Superior temporal gyrus (tissue), 1 donor: Measurements from ENCODE around the gene WDR27.
"Not testable (repeated sequence)": the region's sequence is repeated elsewhere in the genome, so short reads cannot be mapped to it uniquely, and the experiment has no call there.

Experiments
- DNase-seq: peaks from one replicate; pipeline ENCODE4 v3.0.0-alpha.2; 2016; ENCODE audit errors: extremely low spot score

WDR27 gene

GRCh38 chr6:169441292-169441691 is 260.5 kb downstream of the WDR27 start:
- no peak for DNase-seq

- DNase-seq, result no peak
Measured at GRCh38 chr6:169439710-169440109, 262.1 kb downstream of the WDR27 start.

GRCh38 chr6:169434554-169434953 is 267.3 kb downstream of the WDR27 start:
- DNase-seq, result not testable (repeated sequence)

- DNase-seq, result no peak
Measured at GRCh38 chr6:169429001-169429400, 272.8 kb downstream of the WDR27 start.

- DNase-seq, result no peak
Measured at GRCh38 chr6:169428532-169428931, 273.3 kb downstream of the WDR27 start.

GRCh38 chr6:169427856-169428255 is 274.0 kb downstream of the WDR27 start:
- DNase-seq, result no peak

- no peak for DNase-seq
Measured at GRCh38 chr6:169426611-169427010, 275.2 kb downstream of the WDR27 start.

- DNase-seq, result no peak
Measured at GRCh38 chr6:169425628-169426370, 276.0 kb downstream of the WDR27 start.

- no peak for DNase-seq
Measured at GRCh38 chr6:169424821-169425240, 277.0 kb downstream of the WDR27 start.

- no peak for DNase-seq
Measured at GRCh38 chr6:169424149-169424804, 277.6 kb downstream of the WDR27 start.

GRCh38 chr6:169421586-169422264 is 280.1 kb downstream of the WDR27 start:
- DNase-seq, result no peak

GRCh38 chr6:169420912-169421543 is 280.8 kb downstream of the WDR27 start:
- DNase-seq, result no peak

- DNase-seq, result no peak
Measured at GRCh38 chr6:169417101-169417500, 284.7 kb downstream of the WDR27 start.

GRCh38 chr6:169416249-169416648 is 285.6 kb downstream of the WDR27 start:
- DNase-seq, result no peak

- DNase-seq, result no peak
Measured at GRCh38 chr6:169415179-169415578, 286.6 kb downstream of the WDR27 start.

- DNase-seq, result no peak
Measured at GRCh38 chr6:169411722-169412121, 290.1 kb downstream of the WDR27 start.

GRCh38 chr6:169411296-169411695 is 290.5 kb downstream of the WDR27 start:
- DNase-seq, result no peak

GRCh38 chr6:169409742-169410312 is 292.0 kb downstream of the WDR27 start:
- DNase-seq, result no peak

- DNase-seq, result no peak
Measured at GRCh38 chr6:169407325-169407724, 294.5 kb downstream of the WDR27 start.
